ENCODE results near the gene CACNA1S. TPM values are rescaled to one million over a fixed set of nuclear protein-coding genes. Genes with fewer than 3 reads are reported as not detected.

Gene CACNA1S
- total RNA-seq, 3 donors from 2014 or later = not detected

- intact Hi-C loops (cut with DNase I; ENCODE audit: low total_unique reads) = no loop called here
- H3K9me3 ChIP-seq = no peaks in the 10 kb centered on the region
- no peak overlapping the region for H3K27ac ChIP-seq
- TF ChIP-seq POLR2A (IDR thresholded peaks at IDR 0.05) (no peak), POLR2AphosphoS5 (IDR thresholded peaks at IDR 0.05) (no peak)
- TF ChIP-seq, protein P1, sequence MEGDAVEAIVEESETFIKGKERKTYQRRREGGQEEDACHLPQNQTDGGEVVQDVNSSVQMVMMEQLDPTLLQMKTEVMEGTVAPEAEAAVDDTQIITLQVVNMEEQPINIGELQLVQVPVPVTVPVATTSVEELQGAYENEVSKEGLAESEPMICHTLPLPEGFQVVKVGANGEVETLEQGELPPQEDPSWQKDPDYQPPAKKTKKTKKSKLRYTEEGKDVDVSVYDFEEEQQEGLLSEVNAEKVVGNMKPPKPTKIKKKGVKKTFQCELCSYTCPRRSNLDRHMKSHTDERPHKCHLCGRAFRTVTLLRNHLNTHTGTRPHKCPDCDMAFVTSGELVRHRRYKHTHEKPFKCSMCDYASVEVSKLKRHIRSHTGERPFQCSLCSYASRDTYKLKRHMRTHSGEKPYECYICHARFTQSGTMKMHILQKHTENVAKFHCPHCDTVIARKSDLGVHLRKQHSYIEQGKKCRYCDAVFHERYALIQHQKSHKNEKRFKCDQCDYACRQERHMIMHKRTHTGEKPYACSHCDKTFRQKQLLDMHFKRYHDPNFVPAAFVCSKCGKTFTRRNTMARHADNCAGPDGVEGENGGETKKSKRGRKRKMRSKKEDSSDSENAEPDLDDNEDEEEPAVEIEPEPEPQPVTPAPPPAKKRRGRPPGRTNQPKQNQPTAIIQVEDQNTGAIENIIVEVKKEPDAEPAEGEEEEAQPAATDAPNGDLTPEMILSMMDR (IDR thresholded peaks at IDR 0.05) = no peak
- no peaks in the 10 kb centered on the region for H3K36me3 ChIP-seq
- no peak for DNase-seq (ENCODE audit: low spot score in 2 of 2)
- no peaks in the 10 kb centered on the region for H3K4me1 ChIP-seq
- H3K27me3 ChIP-seq = no peaks in the 10 kb centered on the region
- H3K4me3 ChIP-seq = no peak overlapping the region
Observed at GRCh38 chr1:201128476-201128875, 16.2 kb upstream of the CACNA1S start.

DNA sequence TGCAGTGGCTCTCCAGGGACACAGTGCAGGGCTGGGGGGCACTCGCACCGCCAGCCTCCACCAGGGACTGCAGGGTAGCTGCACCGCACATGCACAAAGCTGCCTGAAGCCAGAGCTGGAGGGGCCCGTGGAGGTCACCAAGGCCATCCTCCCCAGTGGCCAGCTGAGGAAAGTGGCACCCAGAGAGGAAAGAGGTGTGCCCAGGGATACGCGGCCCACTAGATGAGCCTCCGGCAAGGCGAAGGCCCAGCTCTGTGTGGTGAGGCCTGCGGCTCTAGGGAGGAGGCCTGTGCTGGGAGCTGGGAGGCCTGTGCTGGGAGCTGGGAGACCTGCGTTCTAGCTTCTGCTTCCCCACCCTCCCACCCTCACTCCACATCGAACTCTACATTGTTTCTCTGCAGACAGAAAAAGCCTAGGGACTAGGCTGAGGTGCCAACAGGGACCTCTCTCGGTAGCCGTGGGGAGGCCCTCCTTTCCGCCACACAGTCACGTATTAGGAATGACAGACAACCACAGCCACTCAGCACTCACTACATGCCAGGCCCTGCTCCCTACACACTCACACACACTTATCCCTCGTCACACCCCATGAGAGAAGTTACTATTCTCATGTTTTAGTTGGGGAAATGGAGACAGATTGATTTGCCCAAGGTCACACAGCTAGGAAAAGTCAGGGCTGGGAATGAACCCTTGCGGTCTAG lies 15.7 kb upstream of the CACNA1S start:
- no peak for DNase-seq (ENCODE audit: low spot score in 2 of 2)
- intact Hi-C loops (cut with DNase I; ENCODE audit: low total_unique reads) = no loop called here
- H3K9me3 ChIP-seq = no peaks in the 10 kb centered on the region
- no peak overlapping the region for H3K27ac ChIP-seq
- no peak overlapping the region for H3K4me3 ChIP-seq
- H3K4me1 ChIP-seq = no peaks in the 10 kb centered on the region
- TF ChIP-seq, protein P1 (IDR thresholded peaks at IDR 0.05) = no peak
- TF ChIP-seq POLR2AphosphoS5 (IDR thresholded peaks at IDR 0.05) (no peak), POLR2A (IDR thresholded peaks at IDR 0.05) (no peak)
- H3K27me3 ChIP-seq = no peaks in the 10 kb centered on the region
- H3K36me3 ChIP-seq = no peaks in the 10 kb centered on the region

GRCh38 chr1:201126832-201127754 lies 14.9 kb upstream of the CACNA1S start, which contains the start of gene ASCL5:
Gene ASCL5, minus strand, starts transcription at chr1:201127184. Its CDS starts 11,812 bp downstream, at chr1:201115372.
- no peak within 1 kb of the TSS for H3K27ac ChIP-seq
- H3K4me1 ChIP-seq = no peaks in the 10 kb centered on the region
- no peaks in the 10 kb centered on the region for H3K36me3 ChIP-seq
- no peaks in the 10 kb centered on the region for H3K27me3 ChIP-seq
- no peak within 1 kb of the TSS for H3K4me3 ChIP-seq
- H3K9me3 ChIP-seq = no peaks in the 10 kb centered on the region
- TF ChIP-seq, protein P1 (IDR thresholded peaks at IDR 0.05) = no peak
- no peak for TF ChIP-seq POLR2AphosphoS5 (IDR thresholded peaks at IDR 0.05)
- TF ChIP-seq POLR2A (IDR thresholded peaks at IDR 0.05) = no peak
- intact Hi-C loops (cut with DNase I; ENCODE audit: low total_unique reads) = no loop called here
- DNase-seq (ENCODE audit: low spot score in 2 of 2) = no peak

GRCh38 chr1:201126463-201126831 lies 14.2 kb upstream of the CACNA1S start:
- H3K27ac ChIP-seq = no peak overlapping the region
- intact Hi-C loops (cut with DNase I; ENCODE audit: low total_unique reads) = no loop called here
- no peaks in the 10 kb centered on the region for H3K36me3 ChIP-seq

More at GRCh38 chr1:201126463-201126831, 14.2 kb upstream of the CACNA1S start:
- TF ChIP-seq POLR2A (IDR thresholded peaks at IDR 0.05) = no peak
- no peak for TF ChIP-seq POLR2AphosphoS5 (IDR thresholded peaks at IDR 0.05)
- TF ChIP-seq, protein P1 (IDR thresholded peaks at IDR 0.05) = no peak
- Histone ChIP-seq H3K4me3 (no peak overlapping the region), H3K9me3 (no peaks in the 10 kb centered on the region), H3K4me1 (no peaks in the 10 kb centered on the region), H3K27me3 (no peaks in the 10 kb centered on the region)
- no peak for DNase-seq (ENCODE audit: low spot score in 2 of 2)
